GM10266 (cell line): ENCODE measurements around the gene DDI1.

Experiments used
- DNase-seq: peaks from one replicate; pipeline ENCODE4 v3.0.0; 2012; ENCODE audit errors: extremely low spot score
- TF ChIP-seq, protein P1 (sequence below): IDR thresholded peaks from 2 replicates; pipeline ENCODE4 v1.5.1; 2012; ENCODE audit warnings: mild to moderate bottlenecking, low read depth; ENCODE audit not compliant: control insufficient read depth, insufficient read depth; ENCODE audit errors: missing control alignments

DDI1 gene

DNA sequence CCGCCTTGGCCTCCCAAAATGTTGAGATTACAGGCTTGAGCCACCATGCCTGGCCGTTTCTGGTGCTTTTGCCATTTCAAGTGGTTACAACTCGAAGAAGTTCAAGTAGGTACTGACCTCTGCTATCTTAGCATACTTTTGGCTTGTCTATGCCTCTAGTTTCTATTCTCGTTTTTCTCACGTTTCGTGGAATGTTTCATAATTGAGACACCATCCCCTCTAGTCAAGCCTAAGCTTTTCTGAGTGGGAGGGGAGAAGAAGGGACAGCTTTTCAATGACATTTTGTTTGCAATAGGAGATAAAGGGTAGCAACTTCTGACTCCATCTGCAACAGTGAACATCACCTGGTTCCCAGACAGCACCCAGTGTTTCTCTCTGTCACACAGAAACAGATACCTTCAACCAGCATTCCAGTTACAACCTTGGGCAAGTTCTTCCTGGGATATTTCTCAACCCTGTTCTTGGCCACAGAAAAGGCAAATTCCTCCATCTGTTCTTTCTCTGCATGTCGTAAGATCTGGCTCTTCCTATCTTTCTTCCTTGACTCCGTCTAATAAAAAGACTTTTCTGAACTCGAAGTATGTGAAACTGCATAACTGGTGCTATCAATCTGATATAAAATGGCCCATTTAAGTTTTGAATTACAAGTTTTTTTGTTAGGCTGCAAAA lies 25.5 kb downstream of the DDI1 start:
- TF ChIP-seq, protein P1, sequence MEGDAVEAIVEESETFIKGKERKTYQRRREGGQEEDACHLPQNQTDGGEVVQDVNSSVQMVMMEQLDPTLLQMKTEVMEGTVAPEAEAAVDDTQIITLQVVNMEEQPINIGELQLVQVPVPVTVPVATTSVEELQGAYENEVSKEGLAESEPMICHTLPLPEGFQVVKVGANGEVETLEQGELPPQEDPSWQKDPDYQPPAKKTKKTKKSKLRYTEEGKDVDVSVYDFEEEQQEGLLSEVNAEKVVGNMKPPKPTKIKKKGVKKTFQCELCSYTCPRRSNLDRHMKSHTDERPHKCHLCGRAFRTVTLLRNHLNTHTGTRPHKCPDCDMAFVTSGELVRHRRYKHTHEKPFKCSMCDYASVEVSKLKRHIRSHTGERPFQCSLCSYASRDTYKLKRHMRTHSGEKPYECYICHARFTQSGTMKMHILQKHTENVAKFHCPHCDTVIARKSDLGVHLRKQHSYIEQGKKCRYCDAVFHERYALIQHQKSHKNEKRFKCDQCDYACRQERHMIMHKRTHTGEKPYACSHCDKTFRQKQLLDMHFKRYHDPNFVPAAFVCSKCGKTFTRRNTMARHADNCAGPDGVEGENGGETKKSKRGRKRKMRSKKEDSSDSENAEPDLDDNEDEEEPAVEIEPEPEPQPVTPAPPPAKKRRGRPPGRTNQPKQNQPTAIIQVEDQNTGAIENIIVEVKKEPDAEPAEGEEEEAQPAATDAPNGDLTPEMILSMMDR = no peak
- DNase-seq = no peak

DNA sequence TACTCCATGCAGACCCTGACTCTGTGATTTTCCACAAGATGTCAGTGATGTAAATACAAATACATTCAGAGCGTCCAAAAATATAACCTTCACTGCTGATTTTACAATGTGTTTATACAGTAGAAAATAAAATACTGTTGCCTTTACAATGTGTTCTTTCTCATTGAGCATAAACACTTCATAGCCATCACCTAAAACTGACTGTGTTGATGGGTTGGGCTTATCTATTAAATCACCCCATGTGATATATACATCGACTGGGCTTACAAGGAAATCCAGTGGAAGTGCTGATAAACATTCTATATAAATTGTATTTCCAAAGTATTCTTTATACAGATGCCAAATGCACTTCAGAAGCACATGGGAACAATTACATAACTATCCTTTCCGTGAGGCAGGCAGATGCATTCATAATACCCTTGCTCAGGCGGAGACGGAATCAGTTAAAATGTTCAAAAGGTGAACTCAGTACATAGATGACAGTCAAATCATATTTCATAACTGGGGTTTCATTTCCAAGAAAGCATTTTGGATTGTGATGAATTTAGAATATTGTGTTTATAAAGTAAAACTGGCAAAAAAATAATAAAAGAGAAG lies 27.7 kb downstream of the DDI1 start:
- DNase-seq = no peak
- TF ChIP-seq, protein P1 = no peak

DNA sequence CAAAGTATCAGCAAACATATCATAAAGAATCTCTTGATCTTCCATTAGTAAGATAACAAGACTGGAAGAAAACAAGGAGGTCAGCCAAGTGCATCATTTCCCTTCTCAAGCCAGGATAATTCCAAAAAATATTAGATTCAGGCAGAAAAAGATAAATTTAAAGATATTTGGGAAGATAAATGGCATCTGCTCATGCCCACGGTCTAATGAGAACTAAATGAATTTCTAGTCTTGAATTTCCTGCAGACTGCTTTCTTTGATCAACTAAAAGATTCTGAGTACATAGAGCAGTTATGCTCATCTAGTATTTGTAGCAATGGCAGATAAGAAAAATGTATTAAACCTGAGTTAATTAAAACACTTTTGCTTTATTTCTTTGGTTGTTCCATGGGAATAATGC lies 31.1 kb downstream of the DDI1 start:
- no peak for DNase-seq
- TF ChIP-seq, protein P1 = no peak

- TF ChIP-seq, protein P1 = no peak
- DNase-seq = no peak
Measured at GRCh38 chr11:104073950-104074705, 37.7 kb downstream of the DDI1 start.

GRCh38 chr11:104075091-104075490 lies 38.7 kb downstream of the DDI1 start:
- TF ChIP-seq, protein P1 = no peak
- no peak for DNase-seq

GRCh38 chr11:104075706-104076105 lies 39.3 kb downstream of the DDI1 start:
- no peak for DNase-seq
- TF ChIP-seq, protein P1 = no peak

GRCh38 chr11:104076455-104076854 lies 40.0 kb downstream of the DDI1 start:
- TF ChIP-seq, protein P1 = no peak
- DNase-seq = no peak
